T-helper 2 cell (primary cell): Measurements from ENCODE around the gene IFT88.

Experiments
- DNase-seq, 5 experiments: peaks; one replicate each; pipeline versions ENCODE4 v3.0.0 to v3.0.0-alpha.2; 2012 to 2022

Gene IFT88

DNA sequence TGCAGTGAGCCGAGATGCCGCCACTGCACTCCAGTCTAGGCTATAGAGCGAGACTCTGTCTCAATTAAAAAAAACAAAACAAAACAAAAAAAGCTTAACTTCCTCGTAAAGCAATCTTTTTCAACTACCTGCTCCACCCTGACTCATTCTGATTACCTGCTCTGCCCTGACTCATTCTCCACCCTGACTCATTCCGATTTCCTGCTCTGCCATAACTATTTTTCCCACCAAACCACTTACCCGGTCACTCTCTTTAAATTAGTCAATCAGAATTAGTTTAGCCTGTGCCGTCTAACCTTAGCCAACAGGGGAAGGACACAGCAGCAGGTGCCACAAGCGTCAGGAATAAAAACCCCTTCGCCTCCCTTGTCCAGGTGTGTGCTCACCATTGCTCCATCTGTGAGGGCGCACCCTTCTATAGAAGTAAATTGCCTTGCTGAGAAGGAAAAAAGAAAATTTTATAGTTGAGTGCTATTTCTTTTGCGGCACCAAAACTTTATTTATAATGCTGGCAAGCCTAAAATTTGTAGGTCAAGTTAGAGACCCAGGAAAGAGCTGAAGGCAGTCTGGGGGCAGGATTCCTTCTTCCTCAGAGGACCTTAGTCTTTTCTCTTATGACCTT is 1.7 kb upstream of the IFT88 start:
- peak in 1 of 5 experiments; percentile 11 for DNase-seq

GRCh38 chr13:20566468-20566897 is 474 bp upstream of the IFT88 start:
- no peak for DNase-seq

GRCh38 chr13:20567881-20568528 is 1.0 kb downstream of the IFT88 start:
- no peak for DNase-seq

GRCh38 chr13:20570517-20570916 is 3.6 kb downstream of the IFT88 start:
- DNase-seq: no peak

DNA sequence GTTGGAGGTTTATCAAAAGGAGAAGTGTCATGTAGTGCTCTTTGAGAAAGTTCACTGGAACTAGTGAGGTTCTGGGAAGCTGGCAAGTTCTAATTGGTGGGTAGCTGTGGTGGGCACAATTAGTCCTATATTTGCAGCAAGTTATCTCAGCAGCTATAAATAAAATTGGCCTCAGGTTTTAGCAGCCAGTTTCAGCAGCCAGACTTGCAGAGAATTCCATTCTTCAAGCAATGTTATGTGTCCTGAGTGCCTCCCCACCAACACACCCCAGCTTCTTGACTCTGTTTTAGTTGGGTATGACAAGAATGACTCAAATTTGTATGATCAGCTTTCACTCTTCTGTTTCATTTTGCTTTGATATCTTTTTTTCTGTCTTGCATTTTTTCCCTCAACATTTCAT is 4.7 kb downstream of the IFT88 start:
- DNase-seq: peak in 1 of 5 experiments; percentile 26

DNA sequence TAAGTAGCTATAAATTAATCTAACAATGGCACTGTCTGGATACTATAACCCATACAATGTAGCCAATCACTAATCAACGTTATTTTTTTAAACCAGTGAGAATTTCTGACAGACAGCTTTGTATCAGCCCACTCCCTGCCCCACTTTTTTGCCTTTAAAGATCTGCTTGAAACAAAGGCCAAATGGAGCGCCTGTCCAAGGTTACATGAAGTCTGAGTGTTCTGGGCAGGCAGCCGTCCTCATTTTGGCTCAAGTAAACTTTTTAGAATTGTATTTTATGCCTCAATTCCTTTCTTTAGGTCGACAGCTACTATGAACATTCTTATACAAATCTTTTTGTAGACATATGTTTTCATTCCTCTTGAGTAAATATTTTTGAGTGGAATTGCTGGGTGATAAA is 6.2 kb downstream of the IFT88 start:
- no peak for DNase-seq

- no peak for DNase-seq
Measured at GRCh38 chr13:20573636-20574035, 6.7 kb downstream of the IFT88 start.

GRCh38 chr13:20579191-20579590 is 12.2 kb downstream of the IFT88 start:
- no peak for DNase-seq

DNA sequence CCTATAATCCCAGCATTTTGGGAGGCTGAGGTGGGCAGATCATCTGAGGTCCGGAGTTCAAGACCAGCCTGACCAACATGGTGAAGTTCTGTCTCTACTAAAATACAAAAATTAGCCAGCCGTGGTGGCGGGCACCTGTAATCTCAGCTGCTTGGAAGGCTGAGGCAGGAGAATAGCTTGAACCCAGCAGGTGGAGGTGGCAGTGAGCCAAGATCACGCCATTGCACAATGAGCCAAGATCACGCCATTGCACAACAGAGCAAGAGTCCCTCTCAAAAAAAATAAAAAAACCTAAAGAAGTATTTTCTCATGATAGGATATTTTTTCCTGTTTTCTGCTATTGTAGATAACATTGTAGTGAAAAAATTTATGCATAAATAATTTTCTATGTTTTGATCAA is 13.3 kb downstream of the IFT88 start:
- DNase-seq: no peak

DNA sequence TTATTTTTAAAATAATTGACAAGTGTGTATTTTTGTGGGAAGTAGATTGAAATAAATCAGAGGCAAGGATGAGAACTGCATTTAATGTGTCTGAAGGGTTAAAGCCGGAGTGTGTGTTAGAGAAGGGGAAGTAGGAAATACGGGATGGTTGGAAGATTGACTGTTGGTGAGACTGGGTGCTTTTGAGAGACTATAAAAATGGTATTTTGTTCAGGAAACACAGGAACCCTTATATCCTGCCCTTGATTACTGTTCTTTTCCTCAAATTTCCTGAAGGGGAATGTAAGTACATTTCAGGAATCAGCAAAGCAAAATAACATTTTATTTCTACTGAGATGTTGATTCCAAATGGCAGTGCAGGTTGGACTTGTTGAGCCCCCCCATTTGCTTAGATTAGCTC is 15.1 kb downstream of the IFT88 start:
- no peak for DNase-seq

DNA sequence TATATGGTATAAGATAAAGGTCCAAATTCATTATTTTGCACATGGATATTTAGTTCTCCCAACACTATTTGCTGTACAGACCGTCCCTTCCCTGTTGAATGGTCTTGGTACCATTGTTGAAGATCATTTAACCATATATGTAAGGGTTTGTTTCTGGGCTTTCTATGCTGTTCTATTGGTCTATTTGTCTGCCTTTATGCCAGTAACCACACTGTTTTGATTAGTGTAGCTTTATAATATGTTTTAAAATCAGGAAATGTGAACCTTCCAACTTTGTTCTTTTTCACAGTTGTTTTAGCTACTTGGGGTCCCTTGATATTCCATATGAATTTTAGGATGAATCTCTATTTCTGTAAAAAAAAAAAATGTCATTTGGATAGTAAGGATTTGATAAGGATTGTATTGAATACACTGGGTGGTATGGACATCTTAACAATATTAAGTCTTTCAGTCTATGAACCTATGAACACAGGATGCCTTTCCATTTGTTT is 16.9 kb downstream of the IFT88 start:
- DNase-seq: no peak

- no peak for DNase-seq
Measured at GRCh38 chr13:20585371-20585770, 18.4 kb downstream of the IFT88 start.

- DNase-seq: no peak
Measured at GRCh38 chr13:20588529-20589110, 21.7 kb downstream of the IFT88 start.

DNA sequence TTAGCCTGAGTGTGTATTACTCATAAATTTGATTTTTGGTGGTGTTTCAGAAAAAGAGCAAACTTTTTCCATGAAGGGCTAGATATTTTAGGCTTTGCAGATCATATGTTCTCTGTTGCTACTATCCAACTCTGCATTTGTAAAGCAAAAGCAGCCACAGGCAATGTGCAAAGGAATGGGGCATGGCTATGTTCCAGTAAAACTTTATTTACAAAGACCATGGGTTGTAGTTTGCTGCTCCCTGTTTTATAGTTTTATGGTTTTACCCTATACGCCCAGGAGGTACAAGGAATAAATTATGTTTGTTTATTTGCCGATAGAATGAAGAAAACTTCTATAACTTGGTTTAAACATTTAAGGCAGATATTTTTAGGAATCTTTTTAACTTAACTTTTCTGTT is 23.6 kb downstream of the IFT88 start:
- DNase-seq: no peak

DNA sequence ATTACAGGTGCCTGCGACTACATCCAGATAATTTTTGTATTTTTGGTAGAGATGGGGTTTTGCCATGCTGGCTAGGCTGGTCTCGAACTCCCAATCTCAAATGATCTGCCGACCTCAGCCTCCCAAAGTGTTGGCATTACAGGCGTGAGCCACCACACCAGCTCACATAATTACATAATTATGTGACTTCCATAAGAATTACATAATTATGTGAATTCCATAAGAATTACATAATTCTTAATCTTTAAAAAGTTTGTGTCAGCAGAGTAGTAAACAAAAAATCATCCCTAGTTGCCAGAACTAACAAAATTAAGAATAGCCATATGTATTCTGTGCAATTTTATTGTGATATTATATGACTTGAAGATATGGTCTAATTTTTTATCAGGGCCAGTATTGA is 25.6 kb downstream of the IFT88 start:
- DNase-seq: no peak

- DNase-seq: no peak
Measured at GRCh38 chr13:20594280-20594679, 27.3 kb downstream of the IFT88 start.

DNA sequence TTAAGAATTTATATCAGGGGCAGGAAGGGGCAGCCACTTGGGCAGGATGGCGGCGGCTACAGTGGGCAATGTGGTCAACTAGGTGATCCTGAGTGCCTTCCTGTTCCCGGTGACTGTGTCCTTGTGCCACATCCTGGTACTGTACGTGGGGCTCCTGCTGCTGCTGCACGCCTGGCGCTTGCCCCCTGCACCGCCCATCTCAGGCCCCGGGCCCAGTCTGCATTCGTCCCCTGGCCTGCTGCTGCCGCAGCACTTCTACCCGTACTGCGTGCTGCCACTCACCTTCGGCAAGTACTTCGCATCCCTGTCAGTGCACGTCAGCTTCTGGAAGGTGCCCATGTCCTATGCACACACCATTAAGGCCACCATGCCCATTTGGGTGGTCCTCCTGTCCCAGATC is 40.1 kb downstream of the IFT88 start:
- DNase-seq: no peak

DNA sequence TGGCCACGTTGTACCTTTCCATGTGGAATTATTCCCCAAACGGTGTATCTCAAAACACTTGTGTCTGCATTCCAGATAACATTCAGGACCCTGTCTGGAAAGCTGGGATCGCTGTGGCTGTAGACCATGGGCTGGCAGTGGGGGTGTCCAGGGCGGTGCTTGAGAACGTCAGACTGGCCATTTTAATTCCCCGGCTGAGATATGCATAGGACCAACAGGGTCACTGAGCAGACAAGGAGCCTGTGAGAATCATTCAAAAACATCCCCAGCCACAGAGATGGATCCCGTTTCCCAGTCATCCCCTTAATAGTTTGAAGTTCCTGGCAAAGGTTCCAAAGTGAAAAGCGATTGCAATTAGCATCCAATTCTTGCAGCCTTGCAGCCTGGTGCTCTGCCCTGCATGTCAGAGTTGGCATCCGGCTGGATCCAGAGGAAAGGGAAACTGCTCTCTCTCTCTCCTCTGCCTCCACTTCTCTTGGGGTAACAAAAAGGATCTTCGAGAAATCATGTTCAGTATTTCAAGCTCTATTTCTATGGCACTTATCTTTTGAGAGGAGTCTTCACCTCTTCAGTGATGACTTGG is 41.6 kb downstream of the IFT88 start:
- no peak for DNase-seq

DNA sequence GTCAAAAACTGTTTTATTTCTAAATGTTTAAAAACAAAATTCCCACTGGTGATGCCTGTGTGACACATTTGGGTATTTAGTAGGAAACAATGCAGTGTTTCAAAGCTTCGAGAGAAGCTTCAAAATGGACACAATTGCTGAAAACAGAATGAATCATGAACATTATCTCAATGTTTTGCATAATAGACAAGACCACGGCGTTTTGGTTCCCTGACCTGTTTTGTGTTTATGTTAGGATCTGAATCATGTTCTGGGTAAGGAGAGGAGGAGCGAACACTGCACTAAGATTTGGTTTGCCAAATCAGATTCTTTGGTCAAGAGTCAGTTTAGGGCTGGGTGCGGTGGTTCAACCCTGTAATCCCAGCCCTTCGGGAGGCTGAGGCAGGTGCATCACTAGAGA is 42.2 kb downstream of the IFT88 start:
- DNase-seq: no peak

- DNase-seq: no peak
Measured at GRCh38 chr13:20610006-20610405, 43.0 kb downstream of the IFT88 start.

DNA sequence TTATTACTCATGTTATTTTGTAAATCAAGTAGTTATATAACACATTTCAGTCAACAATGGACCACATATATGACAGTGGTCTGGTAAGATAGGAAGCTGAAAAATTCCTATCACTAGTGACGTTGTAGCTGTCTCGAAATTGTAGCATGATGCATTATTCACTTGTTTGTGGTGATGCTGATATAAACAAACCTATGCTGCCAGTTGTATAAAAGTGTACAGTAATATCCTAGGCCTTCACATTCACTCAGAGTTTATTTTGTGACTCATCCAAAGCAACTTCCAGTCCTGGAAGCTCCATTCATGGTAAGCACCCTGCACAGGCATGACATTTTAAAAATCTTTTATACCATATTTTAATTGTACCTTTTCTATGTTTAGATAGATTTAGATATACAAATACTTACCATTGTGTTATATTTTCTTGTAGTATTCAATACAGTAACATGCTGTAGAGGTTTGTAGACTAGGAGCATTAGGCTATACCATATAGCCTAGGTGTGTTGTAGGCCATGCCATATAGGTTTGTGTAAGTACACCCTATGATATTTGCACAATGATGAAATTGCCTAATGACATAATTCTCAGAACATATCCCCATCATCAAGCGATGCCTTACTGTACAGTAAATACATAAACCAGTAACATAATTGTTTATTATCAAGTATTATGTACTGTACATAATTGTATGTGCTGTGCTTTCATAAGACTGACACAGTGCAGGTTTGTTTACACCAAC is 49.3 kb downstream of the IFT88 start:
- no peak for DNase-seq

- DNase-seq: no peak
Measured at GRCh38 chr13:20623000-20623399, 56.0 kb downstream of the IFT88 start.

DNA sequence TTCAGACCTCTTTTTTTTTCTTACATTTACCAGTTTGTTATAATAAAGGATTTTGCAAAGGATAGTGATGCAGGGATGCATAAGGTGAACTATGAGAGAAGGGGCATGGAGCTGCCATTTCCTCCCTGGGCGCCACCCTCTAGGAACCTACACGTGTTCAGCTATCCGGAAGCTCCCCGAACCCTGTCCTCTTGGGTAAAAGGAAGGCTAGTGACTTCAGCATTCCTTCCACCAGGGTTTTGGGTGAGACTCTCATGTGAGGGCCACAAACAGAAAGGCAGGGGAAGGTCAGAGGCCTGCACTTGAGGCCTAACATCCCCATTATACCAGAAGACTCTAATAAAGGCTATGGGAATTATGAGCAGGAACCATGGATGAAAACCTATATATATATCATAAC is 57.3 kb downstream of the IFT88 start:
- DNase-seq: no peak
